CD4-positive, alpha-beta T cell treated with Interleukin-12 subunit alpha and Interleukin-12 subunit beta, for 1 hour (primary cell): ENCODE results near the gene ANKS1B.

Experiments used
- DNase-seq: peaks from one replicate; pipeline ENCODE4 v3.0.0-alpha.2; 2020

ANKS1B gene

DNA sequence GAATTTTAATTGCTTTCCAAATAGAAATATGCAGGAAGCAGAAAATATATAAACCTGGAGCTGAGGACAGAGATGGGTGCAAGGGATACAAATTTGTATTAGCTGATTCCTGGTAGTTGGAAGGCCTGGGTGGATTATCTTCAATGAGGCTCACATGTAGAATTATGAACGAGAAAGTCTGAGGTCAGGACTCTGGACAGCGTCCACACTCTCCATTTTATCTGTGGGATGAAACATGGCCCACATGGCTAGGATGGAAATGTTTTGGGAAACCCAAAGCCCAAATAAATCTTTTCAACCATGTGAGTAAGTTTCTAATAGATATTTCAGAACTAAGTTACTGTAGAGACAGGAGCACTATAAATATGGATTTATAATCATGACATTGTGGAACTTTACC is 1083.5 kb downstream of the ANKS1B start:
- no peak for DNase-seq

- DNase-seq, result no peak
Observed at GRCh38 chr12:98896938-98897337, 1087.8 kb downstream of the ANKS1B start.

GRCh38 chr12:98895086-98895651 is 1089.6 kb downstream of the ANKS1B start:
- no peak for DNase-seq

GRCh38 chr12:98894412-98895085 is 1090.2 kb downstream of the ANKS1B start:
- DNase-seq, result no peak

- no peak for DNase-seq
Observed at GRCh38 chr12:98893675-98894411, 1090.9 kb downstream of the ANKS1B start.

- DNase-seq, result no peak
Observed at GRCh38 chr12:98893126-98893674, 1091.5 kb downstream of the ANKS1B start.

- DNase-seq, result no peak
Observed at GRCh38 chr12:98885778-98886177, 1099.0 kb downstream of the ANKS1B start.

DNA sequence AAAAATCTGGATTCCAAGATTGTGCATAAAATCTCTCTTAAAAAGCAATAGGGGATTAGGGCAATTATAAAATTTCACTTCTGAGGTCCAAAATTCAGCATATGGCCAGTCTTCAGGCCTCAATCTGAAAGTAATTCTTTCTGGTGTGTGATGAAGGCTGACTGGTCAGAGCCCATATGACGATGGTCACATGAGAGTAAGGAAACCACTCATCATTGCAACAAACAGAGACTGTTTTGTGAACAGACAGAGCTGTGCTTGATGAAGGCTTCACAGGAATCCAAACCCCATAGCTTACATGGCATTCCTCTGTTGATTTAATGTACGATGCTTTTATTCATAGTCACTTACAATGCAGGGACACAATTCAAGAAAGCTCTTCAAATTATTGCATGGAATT is 1101.5 kb downstream of the ANKS1B start:
- DNase-seq, result no peak

DNA sequence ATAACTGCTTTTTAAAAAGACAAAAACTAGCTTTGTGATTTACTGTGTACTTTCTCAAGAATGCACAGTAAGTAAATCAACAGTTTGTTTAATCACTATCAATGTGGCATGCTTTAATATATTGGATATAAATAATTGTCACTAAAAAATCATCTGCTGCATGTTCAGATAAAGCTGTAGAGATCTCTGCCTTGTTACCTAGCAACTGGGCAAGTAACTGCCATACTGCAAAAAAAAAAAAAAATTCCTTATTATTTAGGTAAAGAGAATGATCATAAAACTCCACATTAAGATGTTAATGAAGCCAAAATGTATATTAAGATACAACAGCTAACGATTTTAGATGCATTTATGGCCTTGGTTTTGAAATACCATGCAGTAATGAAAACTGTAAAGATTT is 1102.2 kb downstream of the ANKS1B start:
- no peak for DNase-seq

DNA sequence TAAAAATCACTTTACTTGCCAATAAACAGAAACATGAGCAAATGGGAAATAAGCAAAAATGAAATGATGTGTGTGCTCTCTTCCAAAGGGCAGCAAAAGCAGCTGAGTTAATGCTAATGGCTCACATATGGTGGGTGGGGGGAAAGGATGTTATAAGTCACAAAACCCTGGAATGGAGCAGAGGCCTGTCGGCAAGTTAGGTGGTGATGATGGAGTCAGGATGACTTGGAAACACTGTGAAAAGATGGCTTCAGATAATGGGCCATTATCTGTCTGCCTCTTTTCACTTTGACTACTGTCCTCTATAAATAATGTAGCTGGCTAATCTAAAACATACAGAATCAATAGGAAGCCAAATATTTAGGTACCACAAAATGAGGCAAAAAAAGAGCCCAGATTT is 1111.0 kb downstream of the ANKS1B start:
- DNase-seq, result no peak

DNA sequence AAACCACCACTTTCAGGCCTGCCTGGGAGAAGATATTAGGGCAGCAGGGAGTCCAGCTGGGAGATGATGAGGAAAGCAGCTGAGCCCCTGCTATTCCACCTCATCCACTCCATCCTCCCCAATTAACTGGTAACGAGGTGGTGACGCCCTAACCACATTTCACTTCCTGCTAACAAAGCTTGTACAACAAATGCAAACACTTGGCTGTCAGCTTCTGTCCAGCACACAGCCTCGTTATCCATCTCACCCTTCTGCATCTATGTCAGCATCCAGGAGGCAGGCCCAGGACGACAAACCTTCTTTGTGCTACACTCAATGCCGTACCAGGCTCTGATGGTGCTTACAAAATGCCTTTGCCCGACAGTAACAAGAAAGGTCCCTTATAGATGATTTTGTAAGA is 1114.2 kb downstream of the ANKS1B start:
- DNase-seq, result no peak

DNA sequence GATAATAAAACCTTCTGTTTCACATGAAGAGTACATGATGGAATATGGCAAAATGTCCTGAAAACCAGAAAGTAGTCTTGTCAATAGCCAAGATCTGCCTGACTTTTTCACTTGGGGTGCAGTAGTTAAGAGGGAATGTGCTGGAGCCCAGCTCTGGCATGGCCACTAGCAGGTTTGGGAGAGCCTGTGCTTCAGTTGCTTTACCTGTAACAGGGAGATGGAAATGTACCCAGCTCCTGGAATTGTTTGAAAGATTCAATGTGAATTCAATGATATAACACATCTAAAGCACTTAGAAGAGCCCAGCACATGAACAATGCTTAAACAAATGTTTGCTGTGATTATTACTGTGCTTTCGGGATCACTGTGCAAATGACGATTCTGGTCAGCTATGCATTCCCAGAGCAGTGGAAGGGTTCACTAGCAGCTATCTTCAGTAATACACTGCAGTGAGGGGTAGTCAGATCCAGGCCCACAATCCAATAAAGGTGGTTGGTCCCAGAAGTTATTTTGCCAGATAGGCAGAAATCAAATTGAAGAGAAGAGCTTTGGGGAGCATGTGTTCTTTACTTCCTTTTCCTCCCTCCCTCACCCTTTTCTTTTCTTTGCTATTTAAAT is 1114.7 kb downstream of the ANKS1B start:
- DNase-seq, result no peak

- no peak for DNase-seq
Observed at GRCh38 chr12:98868538-98868937, 1116.2 kb downstream of the ANKS1B start.

GRCh38 chr12:98868076-98868475 is 1116.7 kb downstream of the ANKS1B start:
- no peak for DNase-seq

DNA sequence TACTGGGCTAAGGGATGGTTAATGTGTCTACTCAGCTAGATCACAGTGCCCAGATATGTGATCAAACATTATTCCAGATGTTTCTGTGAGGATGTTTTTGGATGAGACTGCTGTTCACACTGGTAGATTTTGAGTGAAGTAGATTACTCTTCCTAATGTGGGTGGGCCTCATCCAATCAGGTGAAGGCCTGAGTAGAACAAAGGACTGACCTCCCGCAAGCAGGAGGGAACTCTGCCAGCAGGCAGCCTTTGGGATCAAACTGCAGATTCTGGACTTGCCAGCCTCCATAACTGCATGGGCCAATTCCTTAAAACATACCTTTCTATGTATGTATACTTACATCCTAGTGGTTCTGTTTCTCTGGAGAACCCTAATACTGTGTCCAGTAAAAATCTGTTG is 1120.4 kb downstream of the ANKS1B start:
- DNase-seq, result no peak

DNA sequence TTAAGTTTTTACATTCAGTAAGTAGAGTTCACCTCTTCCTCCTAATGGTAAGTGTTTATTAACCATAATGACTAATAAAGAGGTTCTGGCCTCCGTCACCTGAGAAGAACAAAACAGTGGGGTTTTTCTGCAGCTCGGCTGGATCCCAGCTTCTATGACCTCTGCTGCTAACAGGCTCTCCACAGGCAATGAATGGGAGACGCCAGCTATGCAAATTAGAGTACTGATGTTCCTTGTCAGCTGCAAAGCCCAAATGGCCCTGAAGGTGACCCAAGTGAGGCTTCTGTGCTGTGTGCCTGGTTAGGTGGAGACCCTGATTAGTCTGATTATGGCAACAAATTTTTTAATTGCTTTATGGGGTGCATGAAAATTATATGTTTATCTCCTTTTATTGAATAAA is 1121.6 kb downstream of the ANKS1B start:
- no peak for DNase-seq

GRCh38 chr12:98861251-98861650 is 1123.5 kb downstream of the ANKS1B start:
- no peak for DNase-seq

DNA sequence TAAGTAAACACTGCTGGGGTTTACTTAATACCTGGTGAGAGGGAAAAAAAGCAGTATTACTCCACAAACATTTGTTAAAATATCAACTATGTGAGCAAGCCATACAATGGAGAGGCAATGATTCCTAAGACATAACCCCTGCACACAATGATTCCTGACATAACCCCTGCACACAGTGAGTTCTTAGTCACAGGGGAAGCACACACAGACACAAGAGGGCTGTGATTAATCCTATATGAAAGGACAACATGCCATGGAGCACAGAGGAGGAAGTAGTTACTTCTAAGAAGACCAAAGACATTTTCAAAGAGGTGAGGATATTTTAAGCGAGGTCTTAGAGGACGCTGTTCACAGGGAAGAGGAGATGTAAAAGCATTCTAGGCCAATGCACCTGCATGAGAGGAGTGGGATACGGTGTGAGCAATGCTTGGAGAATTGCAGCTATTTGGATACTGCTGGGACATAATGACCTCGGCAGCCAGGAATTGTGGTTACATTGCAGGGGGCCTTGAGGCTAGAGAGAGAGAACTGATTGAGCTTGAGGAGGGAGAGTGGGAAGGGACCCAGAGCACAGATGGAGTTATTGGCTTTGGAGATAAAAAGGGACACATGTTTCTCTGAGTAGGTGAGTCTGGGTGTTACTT is 1127.7 kb downstream of the ANKS1B start:
- DNase-seq, result no peak

GRCh38 chr12:98852181-98852580 is 1132.6 kb downstream of the ANKS1B start:
- no peak for DNase-seq

DNA sequence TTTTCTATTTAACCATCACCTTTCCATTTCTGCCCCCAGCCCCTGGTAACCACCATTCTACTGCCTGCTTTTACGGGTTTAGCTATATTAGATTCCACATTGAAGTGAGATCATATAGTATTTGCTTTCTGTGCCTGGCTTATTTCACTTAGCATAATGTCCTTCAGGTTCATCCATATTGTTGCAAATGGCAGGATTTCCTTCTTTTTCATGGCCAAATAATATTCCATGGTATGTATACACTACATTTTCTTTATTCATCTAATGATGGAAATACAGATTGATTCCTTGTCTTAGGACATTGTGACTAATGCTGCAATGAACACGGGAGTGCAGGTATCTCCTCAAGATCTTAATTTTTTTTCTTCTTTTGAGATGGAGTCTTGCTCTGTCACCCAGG is 1137.5 kb downstream of the ANKS1B start:
- DNase-seq, result no peak

DNA sequence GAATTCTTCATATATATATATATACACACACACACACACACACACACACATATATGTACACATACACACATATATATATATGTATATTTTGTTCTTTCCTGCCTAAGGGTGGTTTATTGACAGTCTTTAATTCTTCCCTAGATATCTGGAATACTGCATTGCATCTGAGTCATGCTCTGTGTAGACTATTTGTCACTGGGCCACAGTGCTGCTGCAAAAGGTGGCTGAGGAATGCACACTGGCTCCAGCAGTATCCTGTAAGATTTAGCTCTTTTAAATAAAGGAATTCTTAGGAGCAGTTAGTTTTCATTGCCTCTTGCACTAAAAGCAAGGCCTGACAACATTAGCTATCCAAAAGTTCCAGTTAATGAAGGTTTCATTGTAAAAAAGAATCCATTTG is 1138.8 kb downstream of the ANKS1B start:
- no peak for DNase-seq

DNA sequence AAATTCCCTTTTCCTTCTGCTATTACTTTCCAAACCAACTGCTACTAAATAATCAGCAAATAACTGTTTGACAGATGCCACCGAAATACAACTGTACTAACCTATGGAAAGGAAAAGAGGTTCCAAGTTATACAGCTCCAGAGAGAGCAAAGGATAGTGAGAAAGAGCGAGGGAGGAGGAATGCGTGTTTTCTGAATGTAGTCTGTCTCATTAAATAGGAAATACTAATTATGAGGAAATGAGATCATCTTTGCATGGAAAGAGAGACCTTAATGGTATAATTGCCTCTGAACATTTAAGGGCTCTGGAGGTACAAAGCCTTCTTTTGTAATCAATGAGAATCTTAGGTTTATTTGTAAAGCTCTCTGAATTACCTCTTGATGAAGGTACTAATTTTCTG is 1144.4 kb downstream of the ANKS1B start:
- no peak for DNase-seq

- DNase-seq, result no peak
Observed at GRCh38 chr12:98838231-98838647, 1146.5 kb downstream of the ANKS1B start.
